Lower leg skin (tissue), 4 donors: ENCODE results near the gene UBA7. TPM values are rescaled to one million over a fixed set of nuclear protein-coding genes. Genes with fewer than 3 reads are reported as not detected.

Experiments used
- DNase-seq, 2 donors: peaks; one replicate each; pipeline ENCODE4 v3.0.0-alpha.2; 2019; ENCODE audit warnings: low spot score in 2 of 2
- H3K4me3 ChIP-seq: fragments of 200-600 bp; sonication (generic); 2 replicates; pipeline ENCODE4 v1.5.1; 2017; ENCODE audit warnings: mild to moderate bottlenecking, low read depth; ENCODE audit not compliant: poor library complexity, severe bottlenecking
- POLR2A ChIP-seq, 2 donors: fragments of 450-650 bp; IDR thresholded peaks; one replicate each; pipeline ENCODE4 v1.6.1; 2016 to 2017; ENCODE audit warnings: antibody characterized with exemption in 2 of 2, mild to moderate bottlenecking in 1 of 2, moderate library complexity in 1 of 2
- WGBS, 2 donors: methylation state at CpG; one replicate each; pipeline ENCODE4 v1.1.5; 2018; 5-methylcytosine and 5-hydroxymethylcytosine counted together
- intact Hi-C: fragments of 100-400 bp; cut with DNase I; formaldehyde crosslinking; loops from one replicate; pipeline ENCODE4 v1.15.0; 2023; ENCODE audit warnings: low total_unique reads
- total RNA-seq, 4 donors: library from RNA; depleted of rRNA; stranded (reverse); fragments of >200 nt; gene quantifications; one replicate each; pipeline ENCODE4 v1.1.0, GENCODE V29; 2016
- TF ChIP-seq, protein P1 (sequence below), 3 donors: fragments of 450-650 bp; IDR thresholded peaks; one replicate each; pipeline ENCODE4 v1.5.1; 2016; ENCODE audit warnings: antibody characterized with exemption in 3 of 3, mild to moderate bottlenecking in 3 of 3, moderate library complexity in 2 of 3

Gene UBA7
- total RNA-seq, 4 donors from 2014 or later, result 14.5 to 19.7 (median 18.2) TPM

DNA sequence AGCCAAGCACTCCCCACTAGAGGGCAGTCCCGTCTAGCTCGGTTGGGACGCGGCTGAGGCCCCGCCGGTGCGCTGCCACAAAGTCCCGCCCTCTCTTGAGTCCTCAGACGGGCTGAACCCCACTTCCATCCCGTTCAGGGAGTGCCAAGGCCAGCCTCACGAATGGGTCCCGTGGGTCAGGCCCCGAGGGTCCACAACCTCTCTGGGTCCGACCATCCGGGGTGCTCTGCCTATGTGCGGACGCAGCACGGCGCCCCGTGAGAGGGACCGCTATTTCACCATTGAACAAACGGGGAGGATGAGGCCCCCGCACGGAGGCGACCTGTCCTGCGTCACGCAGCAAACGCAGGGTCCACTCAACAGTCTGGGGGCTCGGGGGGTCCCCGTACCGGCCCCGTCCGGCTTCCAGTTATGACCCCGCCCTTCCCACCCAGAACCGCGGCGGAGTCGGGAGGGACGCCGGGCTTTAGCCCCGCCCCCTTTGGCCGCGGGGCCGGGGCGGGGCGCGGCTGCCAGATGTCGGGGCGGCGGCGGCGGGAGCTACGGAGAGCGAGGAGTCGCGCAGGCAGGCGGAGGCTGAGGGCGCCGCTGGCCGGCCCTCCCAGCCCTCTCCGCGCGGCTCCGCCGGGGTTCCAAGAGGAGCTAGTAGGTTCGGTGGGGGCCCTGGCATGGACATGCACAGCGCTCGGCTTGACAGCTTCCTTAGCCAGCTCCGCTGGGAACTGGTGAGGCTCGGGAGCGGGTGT, 10.9 kb downstream of the UBA7 start, which contains the start of gene INKA1:
Gene INKA1 (plus strand): TSS at position 543 of the 746 bp plus-strand sequence. CDS start 132 bp downstream, at position 675.
- TF ChIP-seq, protein P1, sequence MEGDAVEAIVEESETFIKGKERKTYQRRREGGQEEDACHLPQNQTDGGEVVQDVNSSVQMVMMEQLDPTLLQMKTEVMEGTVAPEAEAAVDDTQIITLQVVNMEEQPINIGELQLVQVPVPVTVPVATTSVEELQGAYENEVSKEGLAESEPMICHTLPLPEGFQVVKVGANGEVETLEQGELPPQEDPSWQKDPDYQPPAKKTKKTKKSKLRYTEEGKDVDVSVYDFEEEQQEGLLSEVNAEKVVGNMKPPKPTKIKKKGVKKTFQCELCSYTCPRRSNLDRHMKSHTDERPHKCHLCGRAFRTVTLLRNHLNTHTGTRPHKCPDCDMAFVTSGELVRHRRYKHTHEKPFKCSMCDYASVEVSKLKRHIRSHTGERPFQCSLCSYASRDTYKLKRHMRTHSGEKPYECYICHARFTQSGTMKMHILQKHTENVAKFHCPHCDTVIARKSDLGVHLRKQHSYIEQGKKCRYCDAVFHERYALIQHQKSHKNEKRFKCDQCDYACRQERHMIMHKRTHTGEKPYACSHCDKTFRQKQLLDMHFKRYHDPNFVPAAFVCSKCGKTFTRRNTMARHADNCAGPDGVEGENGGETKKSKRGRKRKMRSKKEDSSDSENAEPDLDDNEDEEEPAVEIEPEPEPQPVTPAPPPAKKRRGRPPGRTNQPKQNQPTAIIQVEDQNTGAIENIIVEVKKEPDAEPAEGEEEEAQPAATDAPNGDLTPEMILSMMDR (IDR thresholded peaks at IDR 0.05), result peak in 1 of 3 donors; percentile 83
- no peak for TF ChIP-seq POLR2A (IDR thresholded peaks at IDR 0.05)
- intact Hi-C loops, result loop anchor here (5.0 kb wide), 1 partner anchor 34 kb away; no protein-coding TSS in a partner anchor
- WGBS, 2 donors, result 0% methylated on average over 7 to 34 of the region's 71 CpGs
- peak; percentile 88 to 98 for DNase-seq
- H3K4me3 ChIP-seq, result peak within 1 kb of the TSS; percentile 76

DNA sequence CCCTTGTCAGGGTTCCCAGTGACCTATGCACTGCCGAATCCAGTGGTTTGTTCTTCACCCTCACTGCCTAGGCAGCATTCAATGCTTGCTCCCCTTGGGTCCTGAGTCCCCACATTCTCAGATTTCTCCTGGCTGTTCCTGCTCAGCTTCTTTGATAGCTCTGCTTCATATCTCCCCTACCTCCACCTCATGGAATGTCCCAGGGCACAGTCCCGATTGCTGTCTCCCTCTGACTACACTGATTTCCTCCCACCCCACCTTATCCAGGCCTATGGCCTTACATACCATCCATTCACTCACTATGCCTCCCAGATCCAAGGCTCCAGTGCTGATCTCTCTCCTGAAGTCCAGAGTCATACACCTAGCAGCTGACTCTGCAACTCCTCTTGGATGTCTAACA, 12.6 kb downstream of the UBA7 start:
- TF ChIP-seq, protein P1 (IDR thresholded peaks at IDR 0.05), result no peak
- no peak for TF ChIP-seq POLR2A (IDR thresholded peaks at IDR 0.05)
- 92 to 94% methylated on average over 2 of the region's 2 CpGs for whole genome bisulfite sequencing, 2 donors
- H3K4me3 ChIP-seq, result no peak overlapping the region
- no peak for DNase-seq
- intact Hi-C loops, result loop anchor here (5.0 kb wide), 1 partner anchor 36 kb away; no protein-coding TSS in a partner anchor

DNA sequence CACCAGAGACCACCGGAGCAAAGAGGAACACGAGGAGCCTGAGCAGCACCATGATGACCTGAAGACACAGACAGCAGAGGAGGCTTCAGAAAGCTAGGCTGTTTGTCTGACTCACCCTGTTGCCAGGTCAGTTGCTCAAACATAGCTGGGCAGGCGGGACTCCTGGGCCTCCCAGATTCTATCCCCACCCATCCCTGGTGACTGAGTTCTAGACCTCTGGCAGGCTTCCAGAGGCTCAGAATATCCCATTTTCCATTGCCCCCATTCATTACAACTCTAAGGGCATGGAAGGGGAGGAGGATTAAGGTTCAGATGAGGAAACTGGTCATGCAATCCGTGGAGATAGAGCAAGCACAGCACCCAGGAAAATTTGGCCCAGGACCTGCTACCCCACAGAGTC, 14.0 kb downstream of the UBA7 start, which contains the start of gene CDHR4:
Gene CDHR4 (minus strand): TSS at position 113 of the 400 bp plus-strand sequence. CDS start 61 bp downstream, at position 52.
- H3K4me3 ChIP-seq, result no peak within 1 kb of the TSS
- intact Hi-C loops, result loop anchor here (5.0 kb wide), 1 partner anchor 38 kb away; no protein-coding TSS in a partner anchor
- peak in 1 of 2 donors; percentile 46 for DNase-seq
- no peak for TF ChIP-seq POLR2A (IDR thresholded peaks at IDR 0.05)
- TF ChIP-seq, protein P1 (IDR thresholded peaks at IDR 0.05), result no peak
- 45 to 51% methylated on average over 4 of the region's 4 CpGs for WGBS, 2 donors

DNA sequence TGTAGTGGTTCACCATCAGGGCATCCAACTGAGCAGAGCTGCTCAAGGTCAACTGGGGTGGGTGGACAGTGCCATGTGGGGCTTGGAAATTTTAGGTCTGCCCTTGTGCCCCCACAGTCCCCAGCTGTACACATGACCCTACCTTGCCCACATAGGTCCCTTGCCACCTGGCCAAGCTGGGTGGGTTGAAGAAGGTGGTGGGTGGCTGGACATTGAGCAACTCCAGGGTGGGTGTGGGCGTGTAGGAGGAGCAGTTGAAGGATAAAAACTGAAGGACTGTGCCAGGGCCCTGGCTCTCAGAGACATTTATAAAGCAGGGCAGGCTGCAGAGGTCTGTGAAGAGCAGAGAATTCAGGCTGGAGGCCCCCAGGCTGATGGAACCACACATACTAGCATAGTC, 14.6 kb downstream of the UBA7 start:
- no peak overlapping the region for H3K4me3 ChIP-seq
- TF ChIP-seq POLR2A (IDR thresholded peaks at IDR 0.05), result no peak
- TF ChIP-seq, protein P1 (IDR thresholded peaks at IDR 0.05), result no peak
- intact Hi-C loops, result no loop called here
- no peak for DNase-seq
- WGBS, 2 donors, result 56 to 61% methylated on average over 1 of the region's 1 CpG

DNA sequence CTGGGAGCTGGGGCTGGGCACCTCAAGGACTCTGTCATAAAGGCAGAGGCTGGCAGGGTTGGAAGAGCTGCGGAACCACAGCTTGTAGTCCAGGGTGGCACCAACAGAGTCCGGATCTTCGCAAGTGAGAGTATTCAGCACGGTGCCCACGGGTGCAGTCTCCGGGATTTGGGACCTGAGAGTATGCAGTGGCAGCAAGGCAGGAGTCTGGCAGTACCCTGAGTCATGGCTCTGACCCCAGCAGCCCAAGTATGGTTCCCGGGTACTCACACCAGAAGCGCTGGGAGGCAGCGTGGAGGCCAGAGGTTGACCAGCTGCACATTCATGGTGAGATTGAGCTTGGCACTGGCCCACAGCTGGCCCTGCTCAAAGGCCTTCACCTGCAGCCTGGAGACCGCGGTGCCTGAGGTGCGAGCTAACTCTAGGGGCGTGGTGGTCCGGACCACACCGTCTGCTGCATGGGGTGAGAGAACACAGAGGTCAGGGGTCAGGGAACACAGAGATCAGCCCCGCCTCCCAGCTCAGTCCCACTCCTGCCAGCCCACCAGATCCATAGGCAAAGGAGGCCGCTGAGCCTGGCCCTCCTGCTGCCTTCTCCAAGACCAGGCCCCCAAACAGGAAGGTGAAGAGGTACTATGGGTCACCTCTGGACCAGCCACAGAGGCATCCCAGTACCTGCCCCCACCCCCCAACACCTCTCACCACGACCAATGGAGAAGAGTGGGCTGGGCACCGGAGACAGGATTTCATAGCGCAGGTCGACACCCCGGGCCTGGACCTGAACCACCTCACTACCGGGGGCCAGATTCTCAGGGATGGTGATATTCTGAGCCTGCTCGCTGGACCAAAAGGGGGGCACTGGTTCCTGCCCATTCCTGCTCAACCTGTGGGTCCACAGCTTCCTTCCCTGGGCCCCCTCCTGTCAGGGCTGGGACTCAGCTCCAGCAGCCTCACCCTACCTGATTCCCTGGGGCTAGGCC, 18.5 kb downstream of the UBA7 start:
- WGBS, 2 donors, result 91 to 93% methylated on average over 16 to 19 of the region's 24 CpGs
- intact Hi-C loops, result no loop called here

More for the DNA sequence above, 18.5 kb downstream of the UBA7 start:
- TF ChIP-seq, protein P1 (IDR thresholded peaks at IDR 0.05), result no peak
- TF ChIP-seq POLR2A (IDR thresholded peaks at IDR 0.05), result no peak
- no peak for DNase-seq
- no peak overlapping the region for H3K4me3 ChIP-seq
